Astrocyte of the cerebellum (primary cell): Measurements from ENCODE around the gene FDPS.

Source experiments
- DNase-seq: peaks from one replicate; pipeline ENCODE4 v3.0.0-alpha.2; 2011; ENCODE audit warnings: low read depth
- H3K4me3 ChIP-seq: 2 replicates; pipeline ENCODE4 v1.5.1; 2011; ENCODE audit warnings: mild to moderate bottlenecking, low read depth, low read length, moderate library complexity
- in situ Hi-C: cut with HindIII; loops from 2 replicates; pipeline ENCODE4 v1.10.0; 2017; ENCODE audit warnings: low sequenced_read_pairs
- TF ChIP-seq, protein P1 (sequence below): IDR thresholded peaks from 2 replicates; pipeline ENCODE4 v1.5.1; 2012; ENCODE audit warnings: low read length, low read depth, moderate library complexity, mild to moderate bottlenecking; ENCODE audit errors: missing control alignments

The FDPS gene

GRCh38 chr1:155295183-155295941, 13.3 kb upstream of the FDPS start:
- no peak overlapping the region for H3K4me3 ChIP-seq
- TF ChIP-seq, protein P1, sequence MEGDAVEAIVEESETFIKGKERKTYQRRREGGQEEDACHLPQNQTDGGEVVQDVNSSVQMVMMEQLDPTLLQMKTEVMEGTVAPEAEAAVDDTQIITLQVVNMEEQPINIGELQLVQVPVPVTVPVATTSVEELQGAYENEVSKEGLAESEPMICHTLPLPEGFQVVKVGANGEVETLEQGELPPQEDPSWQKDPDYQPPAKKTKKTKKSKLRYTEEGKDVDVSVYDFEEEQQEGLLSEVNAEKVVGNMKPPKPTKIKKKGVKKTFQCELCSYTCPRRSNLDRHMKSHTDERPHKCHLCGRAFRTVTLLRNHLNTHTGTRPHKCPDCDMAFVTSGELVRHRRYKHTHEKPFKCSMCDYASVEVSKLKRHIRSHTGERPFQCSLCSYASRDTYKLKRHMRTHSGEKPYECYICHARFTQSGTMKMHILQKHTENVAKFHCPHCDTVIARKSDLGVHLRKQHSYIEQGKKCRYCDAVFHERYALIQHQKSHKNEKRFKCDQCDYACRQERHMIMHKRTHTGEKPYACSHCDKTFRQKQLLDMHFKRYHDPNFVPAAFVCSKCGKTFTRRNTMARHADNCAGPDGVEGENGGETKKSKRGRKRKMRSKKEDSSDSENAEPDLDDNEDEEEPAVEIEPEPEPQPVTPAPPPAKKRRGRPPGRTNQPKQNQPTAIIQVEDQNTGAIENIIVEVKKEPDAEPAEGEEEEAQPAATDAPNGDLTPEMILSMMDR = no peak
- no peak for DNase-seq
- in situ Hi-C loops = no loop called here

GRCh38 chr1:155295942-155296267, 12.8 kb upstream of the FDPS start:
- in situ Hi-C loops = no loop called here
- DNase-seq = no peak
- no peak overlapping the region for H3K4me3 ChIP-seq
- TF ChIP-seq, protein P1 = no peak

GRCh38 chr1:155296661-155297060, 12.0 kb upstream of the FDPS start:
- in situ Hi-C loops = no loop called here
- TF ChIP-seq, protein P1 = no peak
- no peak for DNase-seq
- H3K4me3 ChIP-seq = no peak overlapping the region

GRCh38 chr1:155297384-155297783, 11.3 kb upstream of the FDPS start:
- no peak overlapping the region for H3K4me3 ChIP-seq
- in situ Hi-C loops = no loop called here
- TF ChIP-seq, protein P1 = no peak
- no peak for DNase-seq

DNA sequence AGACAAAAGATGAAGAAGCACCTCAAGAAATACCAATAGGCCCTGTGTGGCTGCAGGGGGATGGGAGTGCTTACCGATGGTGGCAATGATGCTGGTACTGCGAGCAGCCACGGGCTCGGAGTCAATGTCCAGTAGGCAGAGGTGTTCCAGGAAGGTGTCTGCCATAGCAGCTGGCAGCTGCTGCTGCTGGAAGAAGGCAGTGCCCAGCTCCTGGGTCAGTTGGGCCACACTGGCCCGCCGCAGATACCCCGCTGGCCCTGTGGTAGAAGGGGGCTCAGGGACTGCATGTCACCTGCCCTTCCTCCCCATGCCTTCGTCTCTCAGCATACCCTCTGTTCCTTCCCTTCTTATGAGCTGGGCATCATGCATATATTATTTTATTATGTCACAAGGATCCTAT, 8.6 kb upstream of the FDPS start:
- in situ Hi-C loops = no loop called here
- DNase-seq = no peak
- TF ChIP-seq, protein P1 = no peak
- no peak overlapping the region for H3K4me3 ChIP-seq

DNA sequence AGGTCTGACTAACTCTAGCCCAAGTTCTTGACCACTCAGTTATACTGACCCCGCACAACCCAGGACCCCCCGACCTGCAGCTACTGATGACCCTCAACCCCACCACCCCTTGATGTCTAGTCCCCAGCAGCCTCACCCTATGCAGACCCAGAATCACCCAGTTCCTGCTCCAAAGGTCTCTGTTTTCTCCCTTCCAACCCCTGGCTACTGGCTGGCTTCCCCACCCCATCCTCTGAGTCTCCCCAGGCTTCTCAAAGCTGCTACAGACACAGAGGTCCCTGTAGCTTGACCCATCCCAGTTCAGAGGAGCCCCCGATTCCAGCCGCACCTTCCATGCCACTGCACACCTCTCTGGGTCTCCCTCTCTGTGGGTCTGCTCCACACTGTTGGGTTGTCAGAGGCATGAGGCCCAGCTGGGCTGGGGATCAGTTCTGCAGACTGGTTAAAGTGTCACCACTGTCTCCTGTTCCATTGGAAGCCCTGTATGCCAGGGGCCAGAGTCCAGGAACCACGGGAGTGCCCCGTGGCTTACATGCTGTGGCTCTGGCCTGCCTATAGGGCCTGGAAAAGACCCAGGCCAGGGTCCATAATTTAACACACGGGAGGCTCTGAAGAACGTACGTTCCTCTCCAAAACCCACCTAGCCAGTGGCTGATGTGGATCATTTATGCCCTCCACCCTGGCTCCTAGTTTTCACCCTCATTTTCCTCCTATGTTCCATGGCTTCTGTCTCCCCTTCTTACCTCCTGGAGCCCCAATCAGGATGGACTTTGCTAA, 7.9 kb upstream of the FDPS start:
- TF ChIP-seq, protein P1 = no peak
- in situ Hi-C loops = no loop called here
- DNase-seq = no peak
- no peak overlapping the region for H3K4me3 ChIP-seq
